Natural killer cell (primary cell): ENCODE results near the gene PER1. TPM values are rescaled to one million over a fixed set of nuclear protein-coding genes. Genes with fewer than 3 reads are reported as not detected.

Experiments used
- ATAC-seq, 3 donors: fragments of 150-1000 bp in 2 of 3; fragments of 200-7000 bp in 1 of 3; cut with Tn5 transposase; 1 replicate in 1 of 3; 2 replicates in 2 of 3; pipeline ENCODE4 v1.10.0; 2021; ENCODE audit warnings: mild to moderate bottlenecking in 2 of 3, moderate library complexity in 2 of 3
- DNase-seq, 2 donors: peaks; one replicate each; pipeline versions ENCODE4 v3.0.0 to v3.0.0-alpha.2; 2013 to 2021; ENCODE audit warnings: mixed read lengths in 1 of 2
- H3K27ac ChIP-seq: one replicate; pipeline ENCODE4 v1.5.1; 2013; ENCODE audit warnings: mild to moderate bottlenecking, low read length
- H3K27me3 ChIP-seq: one replicate; pipeline ENCODE4 v1.6.1; 2013; ENCODE audit warnings: low read length; ENCODE audit not compliant: control insufficient read depth, insufficient read depth
- H3K36me3 ChIP-seq: one replicate; pipeline ENCODE4 v1.6.1; 2013; ENCODE audit warnings: low read length; ENCODE audit not compliant: control insufficient read depth, insufficient read depth
- H3K4me1 ChIP-seq: one replicate; pipeline ENCODE4 v1.6.1; 2013; ENCODE audit warnings: low read length; ENCODE audit not compliant: control insufficient read depth, insufficient read depth
- H3K4me3 ChIP-seq: one replicate; pipeline ENCODE4 v1.5.1; 2013; ENCODE audit warnings: low read length
- H3K9me3 ChIP-seq: one replicate; pipeline ENCODE4 v1.6.1; 2013; ENCODE audit warnings: low read length; ENCODE audit not compliant: control insufficient read depth, insufficient read depth
- H3K27ac Mint-ChIP-seq, 2 donors: one replicate each; pipeline ENCODE4 v1.8.0; 2022; ENCODE audit warnings: mild to moderate bottlenecking in 2 of 2, mixed read lengths in 2 of 2, moderate library complexity in 1 of 2
- H3K27me3 Mint-ChIP-seq, 2 donors: one replicate each; pipeline ENCODE4 v1.8.0; 2022; ENCODE audit warnings: low read depth in 2 of 2, mixed read lengths in 2 of 2
- H3K36me3 Mint-ChIP-seq: one replicate; pipeline ENCODE4 v1.8.0; 2022; ENCODE audit warnings: mixed read lengths
- H3K4me1 Mint-ChIP-seq, 2 donors: one replicate each; pipeline ENCODE4 v1.8.0; 2022; ENCODE audit warnings: mixed read lengths in 2 of 2
- H3K4me3 Mint-ChIP-seq: one replicate; pipeline ENCODE4 v1.8.0; 2022; ENCODE audit warnings: mild to moderate bottlenecking, moderate library complexity, mixed read lengths
- H3K9me3 Mint-ChIP-seq, 2 donors: one replicate each; pipeline ENCODE4 v1.8.0; 2022; ENCODE audit warnings: mixed read lengths in 2 of 2
- CTCF ChIP-seq: fragments of 200-600 bp; IDR thresholded peaks from one replicate; pipeline ENCODE4 v1.8.0; 2022; ENCODE audit warnings: antibody characterized with exemption
- WGBS: methylation state at CpG from one replicate; pipeline ENCODE4 v1.1.7; 2013; ENCODE audit warnings: missing lambda C conversion rate; ENCODE audit not compliant: insufficient coverage; 5-methylcytosine and 5-hydroxymethylcytosine counted together
- intact Hi-C: fragments of 100-400 bp; cut with micrococcal nuclease; formaldehyde crosslinking; loops from one replicate; pipeline ENCODE4 v1.14.2; 2022
- total RNA-seq, 4 donors: library from RNA; stranded (reverse); fragments of 120-200 nt in 1 of 4; gene quantifications; one replicate each; pipeline versions ENCODE4 v1.2.3 to v1.2.4, GENCODE V29; 2013 to 2022

The PER1 gene
- total RNA-seq, 3 donors from 2014 or later (not counting 1 experiment from before 2014, with no cell fraction given): 636 to 1,422 (median 923) TPM

- peaks cover 53 to 55% of the 10 kb centered on the region in 2 donors for H3K4me1 Mint-ChIP-seq
- H3K4me3 ChIP-seq: peak overlapping the region; percentile 57
- peak overlapping the region; percentile 95 to 98 for H3K27ac Mint-ChIP-seq
- no peak for TF ChIP-seq CTCF
- peaks cover 58% of the 10 kb centered on the region for H3K4me1 ChIP-seq
- H3K9me3 Mint-ChIP-seq: peaks cover 0 to 2% of the 10 kb centered on the region in 2 donors
- DNase-seq: peak in 1 of 2 donors; percentile 52
- H3K27me3 ChIP-seq: peaks cover 33% of the 10 kb centered on the region
- H3K36me3 Mint-ChIP-seq: no peaks in the 10 kb centered on the region
- WGBS: under 1% methylated on average over 35 of the region's 35 CpGs
- H3K9me3 ChIP-seq: no peaks in the 10 kb centered on the region
- H3K27me3 Mint-ChIP-seq: peaks cover 42 to 53% of the 10 kb centered on the region in 2 donors
- no peaks in the 10 kb centered on the region for H3K36me3 ChIP-seq
- H3K27ac ChIP-seq: no peak overlapping the region
- H3K4me3 Mint-ChIP-seq: peak overlapping the region; percentile 93
- ATAC-seq: peak in 2 of 3 donors; percentile 9
- intact Hi-C loops: loop anchor here (1.0 kb wide), 2 partner anchors 12 to 61 kb away; no protein-coding TSS in a partner anchor
Observed at GRCh38 chr17:8125947-8126490, 26.2 kb downstream of the PER1 start.

- intact Hi-C loops: loop anchor here (1.0 kb wide), 2 partner anchors 13 to 62 kb away; no protein-coding TSS in a partner anchor
- Mint-ChIP-seq H3K27me3 (peaks cover 45 to 59% of the 10 kb centered on the region in 2 donors), H3K36me3 (no peaks in the 10 kb centered on the region), H3K27ac (peak overlapping the region; percentile 95 to 98), H3K4me3 (peak overlapping the region; percentile 93), H3K9me3 (peaks cover 0 to 2% of the 10 kb centered on the region in 2 donors), H3K4me1 (peaks cover 60 to 62% of the 10 kb centered on the region in 2 donors)
- WGBS: under 1% methylated on average over 36 of the region's 40 CpGs
- Histone ChIP-seq H3K27me3 (peaks cover 33% of the 10 kb centered on the region), H3K4me1 (peaks cover 65% of the 10 kb centered on the region), H3K4me3 (peak overlapping the region; percentile 57), H3K27ac (no peak overlapping the region), H3K9me3 (no peaks in the 10 kb centered on the region), H3K36me3 (no peaks in the 10 kb centered on the region)
- DNase-seq (peak; percentile 92), ATAC-seq (peak; percentile 52 to 62 (median 60))
- TF ChIP-seq CTCF: no peak
Observed at GRCh38 chr17:8125154-8125946, 26.9 kb downstream of the PER1 start.

GRCh38 chr17:8124350-8125153 is 27.7 kb downstream of the PER1 start:
- H3K4me3 Mint-ChIP-seq: peak overlapping the region; percentile 93
- Histone ChIP-seq H3K9me3 (no peaks in the 10 kb centered on the region), H3K27ac (no peak overlapping the region), H3K4me3 (no peak overlapping the region), H3K4me1 (peaks cover 69% of the 10 kb centered on the region), H3K27me3 (peaks cover 33% of the 10 kb centered on the region), H3K36me3 (no peaks in the 10 kb centered on the region)
- H3K27me3 Mint-ChIP-seq: peaks cover 46 to 57% of the 10 kb centered on the region in 2 donors
- peaks cover 68 to 70% of the 10 kb centered on the region in 2 donors for H3K4me1 Mint-ChIP-seq
- DNase-seq (peak in 1 of 2 donors; percentile 55), ATAC-seq (no peak)
- H3K9me3 Mint-ChIP-seq: peaks cover 0 to 2% of the 10 kb centered on the region in 2 donors
- no peak for TF ChIP-seq CTCF
- peaks cover 3% of the 10 kb centered on the region for H3K36me3 Mint-ChIP-seq
- peak overlapping the region; percentile 95 to 98 for H3K27ac Mint-ChIP-seq
- WGBS: 1% methylated on average over 23 of the region's 24 CpGs
- intact Hi-C loops: loop anchor here (1.0 kb wide), 2 partner anchors 14 to 63 kb away; no protein-coding TSS in a partner anchor
